Esophagus squamous epithelium (tissue), 4 donors: ENCODE results near the gene RPRD2.

Experiments used
- POLR2A ChIP-seq, 4 donors: fragments of 450-650 bp; IDR thresholded peaks; one replicate each; pipeline ENCODE4 v1.6.1; 2017; ENCODE audit warnings: antibody characterized with exemption in 4 of 4, mild to moderate bottlenecking in 4 of 4, moderate library complexity in 3 of 4
- TF ChIP-seq, protein P1 (sequence below), 6 experiments: fragments of 450-650 bp in 4 of 6; fragments of 200-600 bp in 2 of 6; sonication (generic) in 2 of 6; IDR thresholded peaks; one replicate each; pipeline ENCODE4 v1.5.1; 2016 to 2019; ENCODE audit warnings: antibody characterized with exemption in 6 of 6, mild to moderate bottlenecking in 4 of 6, moderate library complexity in 4 of 6

DNA sequence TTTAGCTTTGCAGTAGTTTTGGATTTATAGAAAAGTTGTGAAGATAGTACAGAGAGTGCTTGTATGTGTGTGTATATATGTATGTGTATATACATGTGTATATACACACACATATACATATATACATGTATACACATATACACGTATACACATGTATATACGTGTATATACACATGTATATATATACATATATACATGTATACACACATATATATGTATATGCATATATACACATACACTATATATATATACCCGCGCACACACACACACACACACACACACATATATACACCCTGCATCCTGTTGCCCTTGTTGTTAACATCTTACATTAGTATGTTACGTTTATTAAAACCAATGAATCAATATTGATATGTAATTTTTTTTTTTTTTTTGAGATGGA lies 24.3 kb downstream of the RPRD2 start:
- TF ChIP-seq, protein P1, sequence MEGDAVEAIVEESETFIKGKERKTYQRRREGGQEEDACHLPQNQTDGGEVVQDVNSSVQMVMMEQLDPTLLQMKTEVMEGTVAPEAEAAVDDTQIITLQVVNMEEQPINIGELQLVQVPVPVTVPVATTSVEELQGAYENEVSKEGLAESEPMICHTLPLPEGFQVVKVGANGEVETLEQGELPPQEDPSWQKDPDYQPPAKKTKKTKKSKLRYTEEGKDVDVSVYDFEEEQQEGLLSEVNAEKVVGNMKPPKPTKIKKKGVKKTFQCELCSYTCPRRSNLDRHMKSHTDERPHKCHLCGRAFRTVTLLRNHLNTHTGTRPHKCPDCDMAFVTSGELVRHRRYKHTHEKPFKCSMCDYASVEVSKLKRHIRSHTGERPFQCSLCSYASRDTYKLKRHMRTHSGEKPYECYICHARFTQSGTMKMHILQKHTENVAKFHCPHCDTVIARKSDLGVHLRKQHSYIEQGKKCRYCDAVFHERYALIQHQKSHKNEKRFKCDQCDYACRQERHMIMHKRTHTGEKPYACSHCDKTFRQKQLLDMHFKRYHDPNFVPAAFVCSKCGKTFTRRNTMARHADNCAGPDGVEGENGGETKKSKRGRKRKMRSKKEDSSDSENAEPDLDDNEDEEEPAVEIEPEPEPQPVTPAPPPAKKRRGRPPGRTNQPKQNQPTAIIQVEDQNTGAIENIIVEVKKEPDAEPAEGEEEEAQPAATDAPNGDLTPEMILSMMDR (IDR thresholded peaks at IDR 0.05), result no peak
- TF ChIP-seq POLR2A (IDR thresholded peaks at IDR 0.05), result no peak
